Vagina (tissue), 2 donors: ENCODE measurements around the gene SLCO2A1. TPM values are rescaled to one million over a fixed set of nuclear protein-coding genes. Genes with fewer than 3 reads are reported as not detected.

Experiments
- DNase-seq, 2 donors: peaks; one replicate each; pipeline ENCODE4 v3.0.0-alpha.2; 2017; ENCODE audit errors: extremely low spot score in 2 of 2
- H3K27ac ChIP-seq: fragments of 200-600 bp; sonication (generic); one replicate; pipeline ENCODE4 v1.5.1; 2019
- H3K27me3 ChIP-seq: fragments of 200-600 bp; sonication (generic); one replicate; pipeline ENCODE4 v1.5.1; 2019
- H3K36me3 ChIP-seq, 2 donors: fragments of 200-600 bp; sonication (generic); one replicate each; pipeline ENCODE4 v1.5.1; 2017 to 2019
- H3K4me1 ChIP-seq: fragments of 200-600 bp; sonication (generic); one replicate; pipeline ENCODE4 v1.5.1; 2019
- H3K4me3 ChIP-seq, 2 donors: fragments of 200-600 bp; sonication (generic); 1 replicate in 1 of 2; 2 replicates in 1 of 2; pipeline ENCODE4 v1.5.1; 2016 to 2019
- H3K9me3 ChIP-seq: fragments of 200-600 bp; sonication (generic); one replicate; pipeline ENCODE4 v1.5.1; 2019
- POLR2A ChIP-seq, 2 donors: fragments of 450-650 bp; IDR thresholded peaks; one replicate each; pipeline ENCODE4 v1.6.1; 2017; ENCODE audit warnings: antibody characterized with exemption in 2 of 2, mild to moderate bottlenecking in 2 of 2, moderate library complexity in 2 of 2
- POLR2AphosphoS5 ChIP-seq, 2 donors: sonication (generic); formaldehyde crosslinking; IDR thresholded peaks; one replicate each; pipeline ENCODE4 v1.9.0; 2017; ENCODE audit warnings: antibody characterized with exemption in 2 of 2, mild to moderate bottlenecking in 2 of 2, low read depth in 1 of 2; ENCODE audit not compliant: insufficient read depth in 1 of 2
- intact Hi-C: fragments of 100-400 bp; cut with DNase I; formaldehyde crosslinking; loops from one replicate; pipeline ENCODE4 v1.15.1; 2023
- total RNA-seq: library from RNA; depleted of rRNA; stranded (reverse); fragments of >200 nt; gene quantifications from one replicate; pipeline ENCODE4 v1.2.3, GENCODE V29; 2016
- TF ChIP-seq, protein P1 (sequence below), 3 experiments: fragments of 450-650 bp in 2 of 3; fragments of 200-600 bp in 1 of 3; sonication (generic) in 1 of 3; IDR thresholded peaks; one replicate each; pipeline ENCODE4 v1.5.1; 2017 to 2019; ENCODE audit warnings: antibody characterized with exemption in 3 of 3, mild to moderate bottlenecking in 2 of 3, moderate library complexity in 2 of 3

SLCO2A1 gene
- total RNA-seq, 1 donor from 2014 or later = 40.3 TPM

DNA sequence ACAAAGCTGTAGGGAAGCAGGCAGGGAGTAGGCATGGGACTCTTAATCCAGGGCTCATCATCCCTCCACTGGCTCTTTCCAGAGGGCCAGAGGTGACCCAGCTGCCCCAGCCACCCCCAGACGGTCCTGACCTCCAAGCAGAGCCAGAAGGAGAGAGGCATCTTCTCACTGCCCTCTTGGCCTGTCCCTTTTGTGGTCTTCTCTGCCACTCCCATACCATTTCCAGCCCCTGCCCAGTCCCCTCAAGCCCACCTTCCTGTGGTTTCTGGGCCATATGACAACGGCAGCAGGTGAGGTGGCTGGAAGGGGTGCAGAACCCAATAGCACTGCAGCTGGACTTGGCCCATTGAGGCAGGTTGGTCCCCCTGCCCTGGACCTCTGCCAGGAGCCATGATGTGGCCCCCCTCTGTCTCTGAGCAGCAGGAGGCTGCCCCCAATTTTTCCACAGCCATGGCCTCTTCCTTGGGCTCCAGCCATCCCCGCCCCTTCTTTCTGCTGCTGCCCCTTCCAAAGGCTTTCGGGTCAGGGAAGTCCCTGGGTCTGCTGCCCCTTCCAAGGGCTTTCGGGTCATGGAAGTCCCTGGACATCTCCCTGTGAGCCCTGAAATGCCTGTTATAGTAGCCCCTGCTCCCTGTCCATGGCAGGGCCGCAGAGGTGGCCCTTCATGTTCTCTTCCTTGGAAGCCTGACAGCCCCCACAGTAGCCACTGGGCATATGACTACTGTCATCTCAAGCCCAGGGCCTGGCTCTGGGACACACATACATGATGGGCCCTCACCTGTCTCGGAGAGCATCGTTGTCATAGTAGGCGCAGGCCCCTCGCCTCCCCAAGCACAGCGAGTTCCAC, 94.5 kb downstream of the SLCO2A1 start:
- H3K4me3 ChIP-seq = no peak overlapping the region
- H3K4me1 ChIP-seq = no peaks in the 10 kb centered on the region
- intact Hi-C loops = no loop called here
- H3K27ac ChIP-seq = no peak overlapping the region
- TF ChIP-seq, protein P1, sequence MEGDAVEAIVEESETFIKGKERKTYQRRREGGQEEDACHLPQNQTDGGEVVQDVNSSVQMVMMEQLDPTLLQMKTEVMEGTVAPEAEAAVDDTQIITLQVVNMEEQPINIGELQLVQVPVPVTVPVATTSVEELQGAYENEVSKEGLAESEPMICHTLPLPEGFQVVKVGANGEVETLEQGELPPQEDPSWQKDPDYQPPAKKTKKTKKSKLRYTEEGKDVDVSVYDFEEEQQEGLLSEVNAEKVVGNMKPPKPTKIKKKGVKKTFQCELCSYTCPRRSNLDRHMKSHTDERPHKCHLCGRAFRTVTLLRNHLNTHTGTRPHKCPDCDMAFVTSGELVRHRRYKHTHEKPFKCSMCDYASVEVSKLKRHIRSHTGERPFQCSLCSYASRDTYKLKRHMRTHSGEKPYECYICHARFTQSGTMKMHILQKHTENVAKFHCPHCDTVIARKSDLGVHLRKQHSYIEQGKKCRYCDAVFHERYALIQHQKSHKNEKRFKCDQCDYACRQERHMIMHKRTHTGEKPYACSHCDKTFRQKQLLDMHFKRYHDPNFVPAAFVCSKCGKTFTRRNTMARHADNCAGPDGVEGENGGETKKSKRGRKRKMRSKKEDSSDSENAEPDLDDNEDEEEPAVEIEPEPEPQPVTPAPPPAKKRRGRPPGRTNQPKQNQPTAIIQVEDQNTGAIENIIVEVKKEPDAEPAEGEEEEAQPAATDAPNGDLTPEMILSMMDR (IDR thresholded peaks at IDR 0.05) = no peak
- TF ChIP-seq POLR2AphosphoS5 (IDR thresholded peaks at IDR 0.05; ENCODE audit: insufficient read depth in 1 of 2, low read depth in 1 of 2) = no peak
- no peak for TF ChIP-seq POLR2A (IDR thresholded peaks at IDR 0.05)
- H3K27me3 ChIP-seq = no peaks in the 10 kb centered on the region
- no peaks in the 10 kb centered on the region for H3K9me3 ChIP-seq
- DNase-seq = peak; percentile 80 to 93
- no peaks in the 10 kb centered on the region for H3K36me3 ChIP-seq

DNA sequence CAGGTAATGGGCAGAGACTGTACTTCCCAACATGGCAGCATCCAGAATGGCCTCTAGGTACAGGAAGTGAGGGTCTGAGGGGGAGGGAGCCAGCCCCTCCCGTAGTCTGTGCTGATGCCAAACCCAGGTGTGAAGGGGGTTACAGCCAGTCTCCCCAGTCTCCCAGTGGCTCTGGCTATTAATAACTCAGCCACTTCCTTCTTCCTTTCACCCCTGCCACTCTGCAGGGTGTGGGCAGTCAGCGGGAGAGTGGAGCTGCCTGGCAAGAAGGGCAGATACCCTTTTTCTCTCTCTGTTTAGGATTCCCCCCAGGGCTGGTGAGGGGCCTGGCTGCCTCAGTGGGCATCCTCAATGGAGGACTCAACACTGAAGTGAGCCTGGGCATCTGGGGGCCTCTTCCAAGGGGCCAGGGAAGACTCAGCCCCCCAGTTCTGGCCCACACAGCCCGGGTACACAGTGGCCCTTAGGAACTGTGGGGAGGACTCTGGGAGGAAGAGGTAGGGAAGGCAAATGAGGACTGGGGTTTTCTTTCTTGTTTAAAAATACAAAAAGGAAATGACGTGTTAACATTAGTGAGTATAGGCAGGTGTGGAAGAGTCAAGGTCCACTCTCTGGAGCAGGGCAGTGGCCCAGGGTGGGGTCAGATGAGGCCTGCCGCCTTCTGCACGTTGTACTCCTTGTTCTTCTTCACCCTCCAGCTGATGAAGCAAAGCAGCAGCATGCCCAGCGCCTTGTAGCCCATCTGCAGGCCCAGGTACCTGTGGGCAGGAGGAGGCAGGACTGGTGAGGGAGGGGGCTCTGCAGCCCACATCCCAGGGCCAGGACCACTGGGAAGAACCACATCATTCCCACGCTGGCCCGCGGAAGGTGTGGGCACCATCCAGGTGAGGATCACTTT, 95.4 kb downstream of the SLCO2A1 start:
- TF ChIP-seq POLR2A (IDR thresholded peaks at IDR 0.05) (no peak), POLR2AphosphoS5 (IDR thresholded peaks at IDR 0.05; ENCODE audit: insufficient read depth in 1 of 2, low read depth in 1 of 2) (no peak)
- TF ChIP-seq, protein P1 (IDR thresholded peaks at IDR 0.05) = no peak
- H3K36me3 ChIP-seq = no peaks in the 10 kb centered on the region
- no peak overlapping the region for H3K4me3 ChIP-seq
- H3K4me1 ChIP-seq = no peaks in the 10 kb centered on the region
- intact Hi-C loops = no loop called here
- no peaks in the 10 kb centered on the region for H3K9me3 ChIP-seq
- H3K27me3 ChIP-seq = no peaks in the 10 kb centered on the region
- no peak overlapping the region for H3K27ac ChIP-seq
- DNase-seq = peak in 1 of 2 donors; percentile 69

DNA sequence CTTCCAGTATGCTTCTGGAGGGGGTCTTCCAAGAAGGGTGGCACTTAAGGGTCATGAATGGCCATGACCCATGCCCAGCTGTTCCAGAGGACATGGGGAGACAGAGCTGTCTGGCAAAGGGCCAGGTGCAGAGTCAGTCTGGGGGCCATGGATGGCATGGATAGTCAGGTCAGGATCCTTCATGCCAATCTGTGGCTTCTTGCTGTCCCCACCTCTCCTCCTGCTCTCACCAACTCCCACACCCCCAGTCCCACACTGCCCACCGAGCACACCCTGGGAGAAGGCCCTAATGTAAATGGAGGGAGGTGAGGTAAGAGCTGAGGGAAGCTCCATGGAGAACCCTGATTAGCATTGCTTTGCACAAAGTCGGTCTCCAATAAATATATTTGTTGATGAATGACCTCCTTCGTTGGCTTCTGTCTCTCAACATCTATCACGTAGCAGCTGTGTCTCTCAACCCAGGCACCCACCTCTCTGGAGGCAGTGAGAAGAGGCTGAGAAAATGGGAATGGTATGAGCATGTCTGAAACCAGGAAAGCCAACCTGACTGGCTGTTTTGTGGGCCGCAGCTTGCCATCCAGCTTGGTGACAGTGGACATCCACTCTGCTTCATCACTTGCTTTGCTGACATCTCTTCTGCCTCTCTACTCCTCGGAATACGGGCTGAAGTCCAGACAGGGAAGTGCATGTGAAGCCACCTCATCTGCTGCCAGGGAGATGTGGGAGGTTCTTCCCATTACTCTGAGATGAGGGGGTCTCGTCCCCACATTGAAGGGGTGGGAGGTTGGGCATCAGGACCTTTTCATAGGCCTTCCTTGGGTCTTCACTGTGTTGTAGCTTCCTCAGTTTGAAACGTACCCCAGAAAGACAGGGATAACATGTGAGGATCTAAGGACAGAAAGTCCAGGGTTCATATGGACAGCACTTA, 96.4 kb downstream of the SLCO2A1 start:
- H3K27ac ChIP-seq = no peak overlapping the region
- no peak for TF ChIP-seq POLR2A (IDR thresholded peaks at IDR 0.05)
- TF ChIP-seq, protein P1 (IDR thresholded peaks at IDR 0.05) = no peak
- TF ChIP-seq POLR2AphosphoS5 (IDR thresholded peaks at IDR 0.05; ENCODE audit: insufficient read depth in 1 of 2, low read depth in 1 of 2) = no peak
- H3K27me3 ChIP-seq = no peaks in the 10 kb centered on the region
- peak; percentile 74 to 85 for DNase-seq
- no peak overlapping the region for H3K4me3 ChIP-seq
- no peaks in the 10 kb centered on the region for H3K9me3 ChIP-seq
- H3K4me1 ChIP-seq = no peaks in the 10 kb centered on the region
- no peaks in the 10 kb centered on the region for H3K36me3 ChIP-seq
- intact Hi-C loops = no loop called here

DNA sequence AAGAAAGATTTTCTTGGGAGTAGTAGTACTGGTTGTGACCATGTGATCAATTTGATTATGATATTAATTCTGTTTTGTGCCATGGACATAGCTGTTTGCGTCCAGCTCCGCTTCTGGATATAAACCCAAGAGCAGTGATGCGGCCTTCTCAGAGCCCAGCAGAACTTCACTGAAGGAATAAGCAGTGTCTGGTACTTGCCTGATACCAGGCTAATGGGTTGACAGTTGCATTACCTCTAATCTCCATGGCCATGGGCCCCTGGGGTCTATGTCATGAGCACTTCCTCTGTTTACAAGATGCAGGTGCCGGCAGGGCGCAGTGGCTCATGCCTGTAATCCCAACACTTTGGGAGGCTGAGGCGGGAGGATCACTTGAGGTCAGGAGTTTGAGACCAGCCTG, 97.7 kb downstream of the SLCO2A1 start:
- Histone ChIP-seq H3K27me3 (no peaks in the 10 kb centered on the region), H3K36me3 (no peaks in the 10 kb centered on the region), H3K4me1 (peaks cover 9% of the 10 kb centered on the region), H3K27ac (no peak overlapping the region), H3K9me3 (no peaks in the 10 kb centered on the region), H3K4me3 (no peak overlapping the region)
- TF ChIP-seq, protein P1 (IDR thresholded peaks at IDR 0.05) = no peak
- TF ChIP-seq POLR2AphosphoS5 (IDR thresholded peaks at IDR 0.05; ENCODE audit: insufficient read depth in 1 of 2, low read depth in 1 of 2) (no peak), POLR2A (IDR thresholded peaks at IDR 0.05) (no peak)
- intact Hi-C loops = no loop called here
- DNase-seq = peak in 1 of 2 donors; percentile 79
